H1 (cell line): ENCODE measurements around the gene FAM98C. TPM values are rescaled to one million over a fixed set of nuclear protein-coding genes. Genes with fewer than 3 reads are reported as not detected.

ENCODE experiments used
- CTCF ChIA-PET: fragments of 300-600 bp; sonication (Branson Sonifier 250); formaldehyde crosslinking; loops from one replicate; lab custom pipeline; 2021; ENCODE audit not compliant: partially characterized antibody; lab: Charles Lee
- POLR2A ChIA-PET: fragments of 300-600 bp; sonication (Branson Sonifier 250); formaldehyde crosslinking; loops from one replicate; lab custom pipeline; 2021; ENCODE audit warnings: inconsistent platforms; ENCODE audit not compliant: partially characterized antibody; lab: Charles Lee
- DNase-seq, 2 experiments: peaks; one replicate each; pipeline versions ENCODE4 v3.0.0 to v3.0.0-alpha.2; 2010 to 2022; ENCODE audit warnings: low spot score in 2 of 2, low read depth in 1 of 2, mixed read lengths in 1 of 2
- FAIRE-seq: peaks from 2 replicates; lab custom pipeline; 2011; peaks lifted over from hg19 to GRCh38; lab: Jason Lieb, UNC
- H2AFZ ChIP-seq: 2 replicates; pipeline ENCODE4 v1.8.1; 2012; ENCODE audit warnings: low read length, inconsistent platforms
- H2AK5ac ChIP-seq: 2 replicates; pipeline ENCODE4 v1.6.1; 2013; ENCODE audit warnings: low read depth, low read length
- H2BK120ac ChIP-seq: replicated peaks from 2 replicates; pipeline ENCODE3; 2013; ENCODE audit warnings: low read depth, low read length, inconsistent platforms
- H2BK12ac ChIP-seq: 2 replicates; pipeline ENCODE4 v1.6.1; 2013; ENCODE audit warnings: low read depth, low read length
- H2BK15ac ChIP-seq: 2 replicates; pipeline ENCODE4 v1.6.1; 2013; ENCODE audit warnings: low read length
- H2BK20ac ChIP-seq: 2 replicates; pipeline ENCODE4 v1.6.1; 2013; ENCODE audit warnings: low read length
- H2BK5ac ChIP-seq: 2 replicates; pipeline ENCODE4 v1.6.1; 2013; ENCODE audit warnings: low read depth, low read length
- H3K14ac ChIP-seq: 2 replicates; pipeline ENCODE4 v1.6.1; 2013; ENCODE audit warnings: inconsistent platforms; ENCODE audit not compliant: insufficient read length
- H3K18ac ChIP-seq: 2 replicates; pipeline ENCODE4 v1.6.1; 2013; ENCODE audit warnings: low read length; ENCODE audit errors: extremely low read depth
- H3K23ac ChIP-seq: 2 replicates; pipeline ENCODE4 v1.6.1; 2013; ENCODE audit warnings: inconsistent platforms; ENCODE audit not compliant: insufficient read length
- H3K23me2 ChIP-seq: 2 replicates; pipeline ENCODE4 v1.6.1; 2013; ENCODE audit warnings: low read depth, low read length
- H3K27ac ChIP-seq: 2 replicates; pipeline ENCODE4 v1.6.1; 2011; ENCODE audit warnings: low read depth, low read length, inconsistent platforms
- H3K27me3 ChIP-seq, 4 experiments: replicated peaks in 1 of 4; 1 replicate in 1 of 4; 2 replicates in 3 of 4; pipeline versions ENCODE4 v1.6.1 to v1.8.1; 2011 to 2013; ENCODE audit warnings: low read length in 3 of 4, mild to moderate bottlenecking in 3 of 4, inconsistent platforms in 2 of 4, mixed read lengths in 2 of 4, moderate library complexity in 1 of 4; ENCODE audit not compliant: control insufficient read depth in 3 of 4, insufficient read depth in 3 of 4; ENCODE audit errors: extremely low read depth in 1 of 4
- H3K36me3 ChIP-seq, 4 experiments: 2 replicates each; pipeline versions ENCODE4 v1.6.1 to v1.8.1; 2011 to 2013; ENCODE audit warnings: mild to moderate bottlenecking in 4 of 4, low read length in 3 of 4, moderate library complexity in 2 of 4, control low read depth in 1 of 4, inconsistent platforms in 1 of 4; ENCODE audit not compliant: insufficient read depth in 4 of 4, control insufficient read depth in 2 of 4
- H3K4ac ChIP-seq: replicated peaks from 2 replicates; pipeline ENCODE3; 2013; ENCODE audit warnings: low read length, low read depth, mixed read lengths, inconsistent platforms; ENCODE audit not compliant: insufficient read length
- H3K4me1 ChIP-seq, 4 experiments: replicated peaks in 1 of 4; 1 replicate in 1 of 4; 2 replicates in 3 of 4; pipeline versions ENCODE4 v1.6.1 to v1.8.1; 2011 to 2013; ENCODE audit warnings: low read length in 3 of 4, inconsistent platforms in 2 of 4, mixed read lengths in 1 of 4; ENCODE audit not compliant: insufficient read depth in 4 of 4, control insufficient read depth in 3 of 4
- H3K4me2 ChIP-seq, 2 experiments: 2 replicates each; pipeline versions ENCODE4 v1.6.1 to v1.8.1; 2011 to 2013; ENCODE audit warnings: low read depth in 2 of 2, low read length in 2 of 2, control low read depth in 1 of 2, inconsistent platforms in 1 of 2, mild to moderate bottlenecking in 1 of 2; ENCODE audit not compliant: insufficient read depth in 1 of 2
- H3K4me3 ChIP-seq, 4 experiments: fragments of 200-600, 300-600 bp in 1 of 4; sonication (generic), shearing (Covaris generic), sonication (Bioruptor Twin) in 1 of 4; 2 replicates each; pipeline versions ENCODE4 v1.5.1 to v1.8.1; 2011 to 2016; ENCODE audit warnings: low read length in 4 of 4, low read depth in 3 of 4, control low read depth in 2 of 4, inconsistent platforms in 2 of 4, mild to moderate bottlenecking in 2 of 4, mixed read lengths in 1 of 4, moderate library complexity in 1 of 4; ENCODE audit not compliant: insufficient read depth in 2 of 4; ENCODE audit errors: extremely low read depth in 1 of 4
- H3K56ac ChIP-seq: replicated peaks from 2 replicates; pipeline ENCODE3; 2013; ENCODE audit warnings: low read depth, mild to moderate bottlenecking, mixed read lengths, low read length, inconsistent platforms; ENCODE audit not compliant: insufficient read length
- H3K79me1 ChIP-seq: 2 replicates; pipeline ENCODE4 v1.6.1; 2013; ENCODE audit warnings: low read depth, low read length, control low read depth
- H3K79me2 ChIP-seq, 2 experiments: 2 replicates each; pipeline versions ENCODE4 v1.6.1 to v1.8.1; 2012 to 2013; ENCODE audit warnings: low read length in 2 of 2, mild to moderate bottlenecking in 2 of 2, inconsistent platforms in 1 of 2; ENCODE audit not compliant: insufficient read depth in 2 of 2, control insufficient read depth in 1 of 2
- H3K9ac ChIP-seq, 4 experiments: replicated peaks in 1 of 4; 1 replicate in 1 of 4; 2 replicates in 3 of 4; pipeline versions ENCODE4 v1.6.1 to v1.8.1; 2011 to 2013; ENCODE audit warnings: low read depth in 3 of 4, low read length in 3 of 4, control low read depth in 2 of 4, mild to moderate bottlenecking in 2 of 4, moderate library complexity in 2 of 4, inconsistent platforms in 1 of 4; ENCODE audit errors: extremely low read depth in 1 of 4
- H3K9me3 ChIP-seq, 2 experiments: 2 replicates each; pipeline versions ENCODE4 v1.6.1 to v1.8.1; 2012 to 2013; ENCODE audit warnings: mild to moderate bottlenecking in 2 of 2, moderate library complexity in 2 of 2, control low read depth in 1 of 2, inconsistent platforms in 1 of 2, low read depth in 1 of 2, low read length in 1 of 2, mixed read lengths in 1 of 2; ENCODE audit not compliant: insufficient read depth in 2 of 2
- H4K20me1 ChIP-seq, 2 experiments: replicated peaks in 1 of 2; 2 replicates each; pipeline versions ENCODE3 to v1.8.1; 2011 to 2013; ENCODE audit warnings: inconsistent platforms in 2 of 2, low read length in 2 of 2, mild to moderate bottlenecking in 1 of 2; ENCODE audit not compliant: insufficient read depth in 2 of 2, control insufficient read depth in 1 of 2
- H4K5ac ChIP-seq: 2 replicates; pipeline ENCODE4 v1.6.1; 2013; ENCODE audit warnings: low read length, low read depth, mixed read lengths, inconsistent platforms; ENCODE audit not compliant: insufficient read length
- H4K8ac ChIP-seq: 2 replicates; pipeline ENCODE4 v1.8.0; 2013; ENCODE audit warnings: mild to moderate bottlenecking, moderate library complexity, low read length, inconsistent platforms; ENCODE audit not compliant: insufficient read depth; ENCODE audit errors: extremely low read depth
- H4K91ac ChIP-seq: replicated peaks from 2 replicates; pipeline ENCODE3; 2013; ENCODE audit warnings: low read length, mixed read lengths, inconsistent platforms; ENCODE audit not compliant: insufficient read length
- CHD2 ChIP-seq: IDR thresholded peaks from 2 replicates; pipeline ENCODE4 v1.6.1; 2012; ENCODE audit warnings: low read length, improper control_type of control experiment
- GABPA ChIP-seq: IDR thresholded peaks from 2 replicates; pipeline ENCODE4 v1.6.1; 2011; ENCODE audit warnings: mild to moderate bottlenecking, low read length, moderate library complexity, borderline replicate concordance; ENCODE audit not compliant: insufficient read depth
- GTF2F1 ChIP-seq: IDR thresholded peaks from 2 replicates; pipeline ENCODE4 v1.6.1; 2012; ENCODE audit warnings: low read depth, low read length, improper control_type of control experiment, borderline replicate concordance
- JUND ChIP-seq: IDR thresholded peaks from 2 replicates; pipeline ENCODE4 v1.6.1; 2011; ENCODE audit warnings: mild to moderate bottlenecking, improper control_type of control experiment, low read length
- POLR2A ChIP-seq, 2 experiments: IDR thresholded peaks; 1 replicate in 1 of 2; 2 replicates in 1 of 2; pipeline ENCODE4 v1.6.1; 2011; ENCODE audit warnings: low read depth in 2 of 2, low read length in 2 of 2, mild to moderate bottlenecking in 2 of 2; ENCODE audit errors: control extremely low read depth in 1 of 2
- RAD21 ChIP-seq, 2 experiments: IDR thresholded peaks in 1 of 2; conservative IDR thresholded peaks in 1 of 2; 2 replicates each; pipeline ENCODE4 v1.6.1; 2011; ENCODE audit warnings: low read depth in 2 of 2, low read length in 2 of 2, improper control_type of control experiment in 1 of 2, inconsistent platforms in 1 of 2, mild to moderate bottlenecking in 1 of 2, moderate library complexity in 1 of 2
- RFX5 ChIP-seq: IDR thresholded peaks from 2 replicates; pipeline ENCODE4 v1.6.1; 2011; ENCODE audit warnings: low read depth, low read length, improper control_type of control experiment, borderline replicate concordance
- SIN3A ChIP-seq, 2 experiments: IDR thresholded peaks in 1 of 2; conservative IDR thresholded peaks in 1 of 2; 2 replicates each; pipeline ENCODE4 v1.6.1; 2011 to 2012; ENCODE audit warnings: low read length in 2 of 2, improper control_type of control experiment in 1 of 2, low read depth in 1 of 2, mild to moderate bottlenecking in 1 of 2
- WGBS, 2 experiments: shearing (Covaris generic) in 1 of 2; methylation state at CpG; one replicate each; pipeline versions ENCODE4 v1.1.6 to v1.1.7; 2013 to 2015; ENCODE audit warnings: low lambda C conversion rate in 2 of 2, mixed read lengths in 2 of 2, inconsistent platforms in 1 of 2, low coverage in 1 of 2, missing lambda C conversion rate in 1 of 2; ENCODE audit not compliant: insufficient replicate concordance in 2 of 2, insufficient coverage in 1 of 2, insufficient read length in 1 of 2; ENCODE audit errors: extremely low coverage in 1 of 2, missing lambda C conversion rate in 1 of 2; 5-methylcytosine and 5-hydroxymethylcytosine counted together
- polyA plus RNA-seq, 7 experiments: library from polyadenylated mRNA; depleted of rRNA in 3 of 7; stranded (reverse) in 5 of 7; unstranded in 2 of 7; fragments of >200 nt in 5 of 7; fragments of 200-250 nt in 2 of 7; gene quantifications; 1 replicate in 5 of 7; 2 replicates in 1 of 7; 4 replicates in 1 of 7; pipeline versions ENCODE4 v1.2.1 to v1.2.3, GENCODE V29; 2011 to 2013; ENCODE audit warnings: missing spikeins in 2 of 7, mixed read lengths in 2 of 7
- total RNA-seq: library from RNA; stranded (reverse); fragmentation: NEBNext Ultra II Directional; extraction: Animal tissue kit (Norgen Biotek cat#: 25700); gene quantifications from 2 replicates; pipeline ENCODE4 v1.2.1, GENCODE V29; 2021
- TF ChIP-seq, protein P1 (sequence below), 3 experiments: IDR thresholded peaks; 1 replicate in 2 of 3; 2 replicates in 1 of 3; pipeline versions ENCODE4 v1.5.1 to v1.6.1; 2011; ENCODE audit warnings: low read length in 3 of 3, mild to moderate bottlenecking in 3 of 3, inconsistent platforms in 2 of 3, low read depth in 1 of 3, moderate library complexity in 1 of 3; ENCODE audit not compliant: insufficient read depth in 1 of 3; ENCODE audit errors: control extremely low read depth in 1 of 3

FAM98C gene
- total and polyA plus RNA-seq, 2 of the 8 experiments (the other 6 are each of a cell fraction or from before 2014, with no cell fraction given): 6.1 to 9.4 TPM

DNA sequence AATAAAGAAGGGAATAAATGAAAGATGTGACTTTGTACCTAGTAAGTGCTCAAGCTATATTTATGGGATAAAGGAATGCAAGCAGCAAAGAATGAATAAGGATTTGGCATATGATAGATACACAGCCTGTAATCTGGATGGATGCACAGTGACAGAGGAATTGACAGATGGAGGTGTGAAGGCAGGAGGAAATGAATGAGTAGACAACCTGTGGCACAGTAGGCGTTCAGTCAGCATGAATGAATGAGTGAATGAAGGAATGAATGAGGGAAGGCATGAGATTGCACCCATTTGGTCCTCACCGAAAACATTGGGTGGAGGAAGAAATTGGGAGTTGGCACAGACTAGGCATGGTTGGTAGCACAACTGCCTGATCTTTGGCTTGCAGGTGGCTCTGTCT, 33.3 kb upstream of the FAM98C start:
- H3K9ac ChIP-seq: no peak overlapping the region
- peaks cover 3 to 7% of the 10 kb centered on the region in 2 experiments; a peak in 2 of 4 replicates for H3K9me3 ChIP-seq
- DNase-seq: no peak
- H3K79me1 ChIP-seq: no peaks in the 10 kb centered on the region
- 87% methylated on average over 2 of the region's 2 CpGs; no CpG with 5 or more reads in 1 of the 2 experiments for WGBS, 2 experiments
- ChIA-PET CTCF (interaction anchor here (1.4 to 1.6 kb wide), 2 partner anchors 16 to 125 kb away, joined by 4 read pairs; no protein-coding TSS in a partner anchor), POLR2A (no interaction called here)
- H2BK20ac ChIP-seq: no peak overlapping the region
- H3K56ac ChIP-seq: no peak overlapping the region
- no peak for FAIRE-seq
- H3K4me3 ChIP-seq: no peak overlapping the region
- H3K14ac ChIP-seq: no peak overlapping the region
- no peaks in the 10 kb centered on the region for H3K36me3 ChIP-seq
- no peak overlapping the region for H2BK15ac ChIP-seq
- no peak overlapping the region for H3K18ac ChIP-seq
- H3K23ac ChIP-seq: no peak overlapping the region
- no peaks in the 10 kb centered on the region for H3K23me2 ChIP-seq
- 0 out of 7 replicates have a peak, but pooled peaks cover 0 to 2% (median 0%) of the 10 kb centered on the region in 4 experiments for H3K4me1 ChIP-seq
- H3K79me2 ChIP-seq: no peaks in the 10 kb centered on the region
- no peak overlapping the region for H3K4ac ChIP-seq
- peaks cover 0 to 3% of the 10 kb centered on the region in 2 experiments for H4K20me1 ChIP-seq
- no peak overlapping the region for H4K5ac ChIP-seq
- no peak overlapping the region for H4K91ac ChIP-seq
- peak overlapping the region; percentile 8; the same call in 1 of the 2 replicates for H2AK5ac ChIP-seq
- H2BK12ac ChIP-seq: 0 out of 2 replicates have a peak overlapping the region, but pooled peaks have one; percentile 17
- H2BK5ac ChIP-seq: no peak overlapping the region
- H4K8ac ChIP-seq: no peak overlapping the region
- H2AFZ ChIP-seq: no peak overlapping the region
- H3K27me3 ChIP-seq: peaks cover 0 to 2% (median 0%) of the 10 kb centered on the region in 4 experiments; a peak in 2 of 7 replicates
- H3K27ac ChIP-seq: no peak overlapping the region
- H2BK120ac ChIP-seq: no peak overlapping the region
- no peak overlapping the region for H3K4me2 ChIP-seq
- TF ChIP-seq CHD2 (no peak), SIN3A (conservative IDR thresholded peaks at IDR 0.05 in 1 of 2, IDR thresholded peaks at IDR 0.05 in 1 of 2; ENCODE audit: low read depth in 1 of 2, low read length in 2 of 2) (no peak), POLR2A (IDR thresholded peaks at IDR 0.05; ENCODE audit: control extremely low read depth in 1 of 2, low read depth in 2 of 2, low read length in 2 of 2) (no peak), RAD21 (IDR thresholded peaks at IDR 0.05 in 1 of 2, conservative IDR thresholded peaks at IDR 0.05 in 1 of 2; ENCODE audit: low read depth in 2 of 2, low read length in 2 of 2) (no peak), JUND (no peak), RFX5 (no peak), GABPA (no peak), GTF2F1 (no peak)
- TF ChIP-seq, protein P1, sequence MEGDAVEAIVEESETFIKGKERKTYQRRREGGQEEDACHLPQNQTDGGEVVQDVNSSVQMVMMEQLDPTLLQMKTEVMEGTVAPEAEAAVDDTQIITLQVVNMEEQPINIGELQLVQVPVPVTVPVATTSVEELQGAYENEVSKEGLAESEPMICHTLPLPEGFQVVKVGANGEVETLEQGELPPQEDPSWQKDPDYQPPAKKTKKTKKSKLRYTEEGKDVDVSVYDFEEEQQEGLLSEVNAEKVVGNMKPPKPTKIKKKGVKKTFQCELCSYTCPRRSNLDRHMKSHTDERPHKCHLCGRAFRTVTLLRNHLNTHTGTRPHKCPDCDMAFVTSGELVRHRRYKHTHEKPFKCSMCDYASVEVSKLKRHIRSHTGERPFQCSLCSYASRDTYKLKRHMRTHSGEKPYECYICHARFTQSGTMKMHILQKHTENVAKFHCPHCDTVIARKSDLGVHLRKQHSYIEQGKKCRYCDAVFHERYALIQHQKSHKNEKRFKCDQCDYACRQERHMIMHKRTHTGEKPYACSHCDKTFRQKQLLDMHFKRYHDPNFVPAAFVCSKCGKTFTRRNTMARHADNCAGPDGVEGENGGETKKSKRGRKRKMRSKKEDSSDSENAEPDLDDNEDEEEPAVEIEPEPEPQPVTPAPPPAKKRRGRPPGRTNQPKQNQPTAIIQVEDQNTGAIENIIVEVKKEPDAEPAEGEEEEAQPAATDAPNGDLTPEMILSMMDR (IDR thresholded peaks at IDR 0.05; ENCODE audit: control extremely low read depth in 1 of 3, insufficient read depth in 1 of 3, low read depth in 1 of 3, low read length in 3 of 3): no peak
